K562 (cell line): ENCODE results near the gene BST1. TPM values are rescaled to one million over a fixed set of nuclear protein-coding genes. Genes with fewer than 3 reads are reported as not detected.

Source experiments
- ATAC-seq: fragments of 200-7000 bp; cut with Tn5 transposase; 3 replicates; pipeline ENCODE4 v1.9.1; 2020; ENCODE audit warnings: moderate library complexity
- BruUV-seq: library from RNA; stranded (reverse); fragments of 400-500 nt; replicated peaks from 2 replicates; lab custom pipeline; 2021; lab: Mats Ljungman, UMichigan
- CTCF ChIA-PET: fragments of 300-600 bp; formaldehyde crosslinking; extraction: SDS; loops from one replicate; lab custom pipeline; 2021; ENCODE audit warnings: low intra/inter-chr PET ratio; lab: Yijun Ruan, JAX
- POLR2A ChIA-PET: fragments of 300-600, 350-650 bp; sonication (Branson Sonifier 250); formaldehyde crosslinking; extraction: SDS; loops from one replicate; lab custom pipeline; 2021; ENCODE audit warnings: antibody characterized with exemption, inconsistent platforms; lab: Yijun Ruan, JAX
- DNase-seq, 4 experiments: peaks; one replicate each; pipeline versions ENCODE4 v3.0.0 to v3.0.0-alpha.2; 2011 to 2018; ENCODE audit warnings: low spot score in 3 of 4, mixed read lengths in 3 of 4; ENCODE audit errors: extremely low read depth in 1 of 4
- FAIRE-seq: peaks from 2 replicates; lab custom pipeline; 2011; peaks lifted over from hg19 to GRCh38; lab: Jason Lieb, UNC
- H2AFZ ChIP-seq: 2 replicates; pipeline ENCODE4 v1.6.0; 2011; ENCODE audit warnings: low read depth, low read length, control low read depth, inconsistent platforms
- H3K27ac ChIP-seq: fragments of 200-600 bp; 3 replicates; pipeline ENCODE4 v1.8.0; 2011; ENCODE audit warnings: low read depth, mild to moderate bottlenecking, control low read depth, inconsistent platforms, low read length, moderate library complexity, mixed read lengths; ENCODE audit errors: extremely low read depth
- H3K27me3 ChIP-seq, 2 experiments: fragments of 300-600 bp in 1 of 2; 2 replicates in 1 of 2; 3 replicates in 1 of 2; pipeline versions ENCODE4 v1.6.0 to v1.8.0; 2011; ENCODE audit warnings: inconsistent platforms in 2 of 2, low read length in 2 of 2, mild to moderate bottlenecking in 1 of 2, mixed read lengths in 1 of 2, moderate library complexity in 1 of 2; ENCODE audit not compliant: control insufficient read depth in 2 of 2, insufficient read depth in 2 of 2
- H3K36me3 ChIP-seq: fragments of 300-600 bp; 3 replicates; pipeline ENCODE4 v1.8.0; 2011; ENCODE audit warnings: mild to moderate bottlenecking, low read length, inconsistent platforms; ENCODE audit not compliant: control insufficient read depth, insufficient read depth
- H3K4me1 ChIP-seq, 2 experiments: fragments of 200-600 bp in 1 of 2; replicated peaks in 1 of 2; 2 replicates in 1 of 2; 3 replicates in 1 of 2; pipeline versions ENCODE4 v1.5.1 to v1.8.0; 2011; ENCODE audit warnings: inconsistent platforms in 2 of 2, low read length in 2 of 2, mild to moderate bottlenecking in 1 of 2, mixed read lengths in 1 of 2, moderate library complexity in 1 of 2; ENCODE audit not compliant: control insufficient read depth in 2 of 2, insufficient read depth in 2 of 2
- H3K4me2 ChIP-seq: 2 replicates; pipeline ENCODE4 v1.6.1; 2011; ENCODE audit warnings: low read length, control low read depth, inconsistent platforms, mixed read lengths; ENCODE audit not compliant: insufficient read depth
- H3K4me3 ChIP-seq: fragments of 200-600 bp; sonication (generic), shearing (Covaris generic); 2 replicates; pipeline ENCODE4 v1.5.1; 2016; ENCODE audit warnings: control low read depth, inconsistent platforms
- H3K79me2 ChIP-seq: fragments of 200-600 bp; 3 replicates; pipeline ENCODE4 v1.8.0; 2011; ENCODE audit warnings: low read length, inconsistent platforms; ENCODE audit not compliant: control insufficient read depth, insufficient read depth
- H3K9ac ChIP-seq, 2 experiments: 2 replicates each; pipeline versions ENCODE4 v1.6.0 to v1.6.1; 2011; ENCODE audit warnings: low read depth in 2 of 2, low read length in 2 of 2, control low read depth in 1 of 2, inconsistent platforms in 1 of 2, mild to moderate bottlenecking in 1 of 2, mixed read lengths in 1 of 2; ENCODE audit not compliant: insufficient read depth in 1 of 2
- H3K9me1 ChIP-seq: one replicate; pipeline ENCODE4 v1.6.0; 2011; ENCODE audit warnings: inconsistent platforms, mild to moderate bottlenecking, low read length, moderate library complexity; ENCODE audit not compliant: control insufficient read depth, insufficient read depth
- H3K9me3 ChIP-seq: replicated peaks from 2 replicates; pipeline ENCODE4 v1.5.1; 2011; ENCODE audit warnings: low read depth, low read length, inconsistent platforms; ENCODE audit not compliant: control insufficient read depth, insufficient read depth
- H4K20me1 ChIP-seq: replicated peaks from 2 replicates; pipeline ENCODE4 v1.6.1; 2011; ENCODE audit warnings: low read length, inconsistent platforms, mixed read lengths; ENCODE audit not compliant: control insufficient read depth, insufficient read depth
- AFF4 ChIP-seq: sonication (generic); formaldehyde crosslinking; IDR thresholded peaks from 2 replicates; pipeline ENCODE4 v1.8.0; 2023; ENCODE audit warnings: mild to moderate bottlenecking, missing genetic modification reagents
- BRD4 ChIP-seq: fragments of 200-600 bp; sonication (generic); IDR thresholded peaks from 2 replicates; pipeline ENCODE4 v1.6.1; 2017; ENCODE audit warnings: inconsistent platforms
- FOXP4 ChIP-seq: sonication (generic); formaldehyde crosslinking; IDR thresholded peaks from 2 replicates; pipeline ENCODE4 v1.8.0; 2022; ENCODE audit warnings: mild to moderate bottlenecking, missing genetic modification reagents, borderline replicate concordance
- KDM2B ChIP-seq: fragments of 250-450 bp; sonication (Bioruptor Pico); IDR thresholded peaks from 2 replicates; pipeline ENCODE4 v1.8.0; 2021; ENCODE audit warnings: mild to moderate bottlenecking, moderate library complexity
- PATZ1 ChIP-seq: fragments of 250-450 bp; sonication (Bioruptor Pico); IDR thresholded peaks from 2 replicates; pipeline ENCODE4 v1.5.0; 2020; ENCODE audit warnings: mild to moderate bottlenecking, borderline replicate concordance
- WGBS: fragments of 100-300 bp; shearing (Covaris generic); methylation state at CpG from one replicate; pipeline ENCODE4 v1.1.6; 2016; ENCODE audit warnings: low coverage, mixed read lengths; ENCODE audit not compliant: insufficient coverage; ENCODE audit errors: missing lambda C conversion rate; 5-methylcytosine and 5-hydroxymethylcytosine counted together
- in situ Hi-C: fragments of 300-500 bp; cut with MboI; formaldehyde crosslinking; loops from 4 replicates; pipeline ENCODE4 v1.15.0; 2018; ENCODE audit warnings: inconsistent platforms, mixed read lengths
- intact Hi-C: fragments of 100-400 bp; cut with micrococcal nuclease; formaldehyde crosslinking; loops from 2 replicates; pipeline ENCODE4 v1.14.2; 2022
- polyA plus RNA-seq, 8 experiments: library from polyadenylated mRNA; depleted of rRNA in 4 of 8; stranded (reverse) in 5 of 8; unstranded in 3 of 8; fragments of >200 nt; fragmentation: Nextera tagmentation in 2 of 8; fragmentation: Illumina TruSeq in 1 of 8; extraction: Ambion mirVana in 2 of 8; extraction: Trizol in 1 of 8; gene quantifications; 2 replicates each; pipeline versions ENCODE4 v1.2.1 to v1.2.3, GENCODE V29; 2011 to 2014; ENCODE audit warnings: inconsistent platforms in 1 of 8, missing spikeins in 1 of 8
- total RNA-seq, 7 experiments: library from RNA; depleted of rRNA in 6 of 7; stranded (reverse); fragments of >200 nt in 6 of 7; fragmentation: Illumina TruSeq in 2 of 7; extraction: Trizol in 2 of 7; gene quantifications; 2 replicates each; pipeline versions ENCODE4 v1.2.1 to v1.2.3, GENCODE V29; 2011 to 2021; ENCODE audit warnings: low replicate concordance in 1 of 7

BST1 gene
- total and polyA plus RNA-seq, 9 of the 15 experiments (the other 6 are each of a cell fraction or from before 2014, with no cell fraction given) = 0.04 to 0.38 (median 0.07) TPM; not detected in 6

DNA sequence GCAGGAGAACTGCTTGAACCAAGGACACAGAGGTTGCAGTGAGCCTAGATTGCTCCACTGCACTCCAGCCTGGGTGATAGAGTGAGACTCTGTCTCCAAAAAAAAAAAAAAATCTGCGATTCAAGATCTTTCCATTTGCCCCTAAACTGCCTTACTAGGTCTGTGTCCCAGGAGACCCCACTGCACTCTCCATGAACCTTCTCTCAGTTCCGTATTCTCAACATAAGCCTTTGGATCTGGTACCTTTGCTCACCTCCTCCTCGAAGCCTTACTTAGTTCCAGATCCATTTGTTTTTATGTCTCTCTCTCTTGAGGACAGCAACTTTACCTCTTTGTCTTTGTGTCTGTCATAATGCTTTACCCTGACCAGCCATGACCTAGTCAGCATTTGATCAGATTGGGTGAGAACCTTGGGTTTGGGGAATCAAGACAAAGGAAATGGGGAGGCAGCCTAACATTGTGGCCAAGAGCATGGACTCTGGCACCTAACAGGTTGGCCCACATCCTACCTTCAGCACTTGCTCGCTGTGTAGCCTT, 33.7 kb downstream of the BST1 start (continued):
- TF ChIP-seq FOXP4 (CRISPR knock-in tag) = no peak
- no peak for TF ChIP-seq BRD4
- TF ChIP-seq AFF4 (CRISPR knock-in tag) = no peak

DNA sequence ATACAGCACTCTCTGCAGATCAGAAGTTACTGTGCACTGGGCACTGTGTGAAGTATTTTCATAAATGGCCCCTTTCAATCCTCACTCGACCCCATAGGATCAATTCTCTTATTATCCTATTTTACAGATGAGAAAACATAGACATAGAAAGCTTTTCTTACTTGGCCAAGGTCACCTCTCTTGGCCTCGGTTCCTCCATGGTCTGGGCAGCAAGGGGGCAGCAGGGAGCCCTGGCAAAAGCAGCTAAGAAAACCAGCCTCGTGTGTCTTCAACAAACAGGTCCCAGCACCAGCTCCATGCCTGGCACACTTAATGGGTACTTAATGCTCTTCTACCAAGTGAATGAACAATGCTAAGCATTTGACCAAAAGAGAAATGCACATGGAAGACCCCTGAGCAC, 34.4 kb downstream of the BST1 start:
- Histone ChIP-seq H2AFZ (no peak overlapping the region), H3K27ac (no peak overlapping the region), H3K4me3 (no peak overlapping the region), H3K36me3 (no peaks in the 10 kb centered on the region), H3K27me3 (peaks cover 16 to 24% of the 10 kb centered on the region in 2 experiments), H3K4me2 (no peak overlapping the region), H3K9ac (no peak overlapping the region), H4K20me1 (no peaks in the 10 kb centered on the region), H3K9me3 (no peaks in the 10 kb centered on the region), H3K4me1 (no peaks in the 10 kb centered on the region), H3K9me1 (no peaks in the 10 kb centered on the region), H3K79me2 (no peaks in the 10 kb centered on the region)
- no peak for ATAC-seq
- no peak for DNase-seq
- BruUV-seq = no TSS peak
- FAIRE-seq = no peak
- intact Hi-C loops = no loop called here
- in situ Hi-C loops = no loop called here
- no peak for TF ChIP-seq PATZ1 (CRISPR knock-in tag)
- no peak for TF ChIP-seq KDM2B (CRISPR knock-in tag)
- POLR2A ChIA-PET = no interaction called here
- 0% methylated on average over 3 of the region's 3 CpGs for whole genome bisulfite sequencing
- CTCF ChIA-PET = no interaction called here
